OCI-LY3 (cell line): ENCODE results near the gene CHKB.

Experiments used
- H2AFZ ChIP-seq: fragments of 200-600, 300-600 bp; shearing (Covaris generic); 2 replicates; pipeline ENCODE4 v1.6.0; 2014; ENCODE audit warnings: antibody characterized with exemption, low read depth, low read length
- H3K27ac ChIP-seq: fragments of 200-600, 300-600 bp; sonication (generic); 2 replicates; pipeline ENCODE4 v1.5.1; 2014; ENCODE audit warnings: mild to moderate bottlenecking, low read length, moderate library complexity, mixed read lengths
- H3K27me3 ChIP-seq: fragments of 200-600, 300-600 bp; sonication (generic); 2 replicates; pipeline ENCODE4 v1.6.1; 2014; ENCODE audit warnings: low read depth, low read length, mixed read lengths
- H3K36me3 ChIP-seq: fragments of 200-600, 300-600 bp; sonication (generic); replicated peaks from 2 replicates; pipeline ENCODE3; 2014; ENCODE audit warnings: low read depth, low read length, mixed read lengths
- H3K4me1 ChIP-seq: fragments of 300-600, 200-600 bp; sonication (generic); 2 replicates; pipeline ENCODE4 v1.6.1; 2014; ENCODE audit warnings: low read length, mixed read lengths
- H3K4me2 ChIP-seq: fragments of 200-600, 300-600 bp; sonication (generic); 2 replicates; pipeline ENCODE4 v1.6.1; 2014; ENCODE audit warnings: low read length, mixed read lengths
- H3K4me3 ChIP-seq: fragments of 300-600, 200-600 bp; sonication (generic); 2 replicates; pipeline ENCODE4 v1.5.1; 2014; ENCODE audit warnings: antibody characterized with exemption, mild to moderate bottlenecking, low read length, moderate library complexity
- H3K79me2 ChIP-seq: fragments of 300-600, 200-600 bp; shearing (Covaris generic); 2 replicates; pipeline ENCODE4 v1.6.1; 2014; ENCODE audit warnings: mild to moderate bottlenecking, low read length, mixed read lengths
- H3K9ac ChIP-seq: fragments of 300-600, 200-600 bp; shearing (Covaris generic); 2 replicates; pipeline ENCODE4 v1.6.0; 2014; ENCODE audit warnings: mild to moderate bottlenecking, low read length, moderate library complexity
- H3K9me3 ChIP-seq: fragments of 200-600, 300-600 bp; shearing (Covaris generic); 2 replicates; pipeline ENCODE4 v1.6.1; 2014; ENCODE audit warnings: low read length, mixed read lengths; ENCODE audit not compliant: insufficient read depth
- H4K20me1 ChIP-seq: fragments of 200-600, 300-600 bp; sonication (generic); 2 replicates; pipeline ENCODE4 v1.6.1; 2016; ENCODE audit warnings: low read length, mixed read lengths; ENCODE audit not compliant: insufficient read depth
- CTCF ChIP-seq: fragments of 200-600, 300-600 bp; sonication (generic); IDR thresholded peaks from 2 replicates; pipeline ENCODE4 v1.5.1; 2014; ENCODE audit warnings: antibody characterized with exemption, low read length, low read depth
- EZH2phosphoT487 ChIP-seq: fragments of 200-600 bp; shearing (Covaris generic); IDR thresholded peaks from 2 replicates; pipeline ENCODE4 v1.6.1; 2018; ENCODE audit warnings: antibody characterized with exemption, mixed run types, low read depth

Gene CHKB

GRCh38 chr22:50530877-50531545 is 51.6 kb downstream of the CHKB start:
- peak overlapping the region; percentile 99 for H3K9ac ChIP-seq
- H3K4me3 ChIP-seq, result peak overlapping the region; percentile 98
- H3K27me3 ChIP-seq, result no peaks in the 10 kb centered on the region
- no peaks in the 10 kb centered on the region for H4K20me1 ChIP-seq
- H2AFZ ChIP-seq, result no peak overlapping the region
- peak overlapping the region; percentile 80 for H3K27ac ChIP-seq
- no peaks in the 10 kb centered on the region for H3K36me3 ChIP-seq
- no peak for TF ChIP-seq CTCF
- TF ChIP-seq EZH2phosphoT487, result no peak
- H3K9me3 ChIP-seq, result no peaks in the 10 kb centered on the region
- H3K4me2 ChIP-seq, result peak overlapping the region; percentile 95
- H3K4me1 ChIP-seq, result peaks cover 43% of the 10 kb centered on the region
- H3K79me2 ChIP-seq, result 0 out of 2 replicates have a peak, but pooled peaks cover 4% of the 10 kb centered on the region

GRCh38 chr22:50530580-50530876 is 52.1 kb downstream of the CHKB start:
- Histone ChIP-seq H3K79me2 (0 out of 2 replicates have a peak, but pooled peaks cover 4% of the 10 kb centered on the region), H3K9me3 (no peaks in the 10 kb centered on the region), H4K20me1 (no peaks in the 10 kb centered on the region), H3K4me1 (peaks cover 39% of the 10 kb centered on the region), H3K4me3 (peak overlapping the region; percentile 98), H3K27me3 (no peaks in the 10 kb centered on the region), H3K4me2 (peak overlapping the region; percentile 95), H3K36me3 (no peaks in the 10 kb centered on the region), H3K27ac (peak overlapping the region; percentile 80), H2AFZ (no peak overlapping the region), H3K9ac (peak overlapping the region; percentile 99)
- TF ChIP-seq EZH2phosphoT487, result no peak
- no peak for TF ChIP-seq CTCF

GRCh38 chr22:50529897-50530579 is 52.6 kb downstream of the CHKB start, which contains the start of gene TYMP:
Gene TYMP, minus strand, starts transcription at chr22:50530012. Its CDS starts 303 bp downstream, at chr22:50529709.
- Histone ChIP-seq H2AFZ (no peak within 1 kb of the TSS), H3K4me2 (peak within 1 kb of the TSS; percentile 95), H3K4me3 (peak within 1 kb of the TSS; percentile 98), H3K27me3 (no peaks in the 10 kb centered on the region), H3K4me1 (peaks cover 34% of the 10 kb centered on the region), H3K27ac (peak within 1 kb of the TSS; percentile 80), H3K36me3 (no peaks in the 10 kb centered on the region), H3K79me2 (peaks cover 7% of the 10 kb centered on the region), H3K9ac (peak within 1 kb of the TSS; percentile 99), H3K9me3 (no peaks in the 10 kb centered on the region), H4K20me1 (no peaks in the 10 kb centered on the region)
- no peak for TF ChIP-seq CTCF
- no peak for TF ChIP-seq EZH2phosphoT487

- H3K79me2 ChIP-seq, result peaks cover 13% of the 10 kb centered on the region
- H3K4me2 ChIP-seq, result peak overlapping the region; percentile 36
- H3K9me3 ChIP-seq, result no peaks in the 10 kb centered on the region
- no peak overlapping the region for H2AFZ ChIP-seq
- H3K27ac ChIP-seq, result no peak overlapping the region
- H4K20me1 ChIP-seq, result peaks cover 5% of the 10 kb centered on the region; the same call in 1 of the 2 replicates
- TF ChIP-seq CTCF, result no peak
- no peak for TF ChIP-seq EZH2phosphoT487
- H3K27me3 ChIP-seq, result no peaks in the 10 kb centered on the region
- peaks cover 32% of the 10 kb centered on the region for H3K4me1 ChIP-seq
- H3K36me3 ChIP-seq, result peaks cover 2% of the 10 kb centered on the region
- H3K4me3 ChIP-seq, result 0 out of 2 replicates have a peak overlapping the region, but pooled peaks have one; percentile 23
- no peak overlapping the region for H3K9ac ChIP-seq
These were observed 53.2 kb downstream of the CHKB start for GRCh38 chr22:50529416-50529896.
